NCI-H2227 (cell line): ENCODE results near the gene PTPRA.
"Not testable (repeated sequence)": the region's sequence is repeated elsewhere in the genome, so short reads cannot be mapped to it uniquely, and the experiment has no call there.

Experiments
- DNase-seq: peaks from one replicate; lab custom pipeline; 2025; ENCODE audit not compliant: unreplicated experiment; lab: John Stamatoyannopoulos, UW

PTPRA gene

DNA sequence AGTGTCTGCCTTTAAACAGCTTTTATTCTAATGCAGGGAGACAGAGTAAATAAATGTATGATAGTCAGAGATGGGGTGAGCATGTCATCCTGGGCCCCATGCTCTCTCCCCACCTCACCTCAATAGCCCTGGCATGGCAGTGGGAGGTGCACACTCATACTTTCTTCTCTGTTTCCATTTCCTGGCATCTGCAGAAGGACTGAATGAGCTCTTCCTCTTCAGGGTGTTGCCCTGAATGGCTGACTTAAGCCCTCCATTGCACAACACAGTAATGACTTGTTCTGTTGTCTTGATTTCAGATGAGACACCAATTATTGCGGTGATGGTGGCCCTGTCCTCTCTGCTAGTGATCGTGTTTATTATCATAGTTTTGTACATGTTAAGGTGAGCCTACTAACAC is 113.2 kb downstream of the PTPRA start:
- no peak for DNase-seq

DNA sequence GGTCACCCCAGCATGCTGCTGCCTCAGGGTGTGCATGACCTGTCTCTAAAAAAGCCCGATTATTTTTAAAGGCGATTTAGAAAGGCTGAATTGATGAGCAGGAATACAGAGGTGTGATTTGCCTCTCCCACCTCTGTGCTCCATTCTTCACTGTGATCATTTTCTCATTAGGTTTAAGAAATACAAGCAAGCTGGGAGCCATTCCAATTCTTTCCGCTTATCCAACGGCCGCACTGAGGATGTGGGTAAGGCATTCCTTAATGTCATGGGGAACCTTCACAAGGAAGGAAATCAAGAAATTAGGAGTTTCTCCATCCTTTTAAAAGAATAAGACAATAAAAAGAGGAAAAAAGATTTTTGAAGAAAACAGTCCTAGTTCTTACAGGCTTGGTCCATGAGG is 114.6 kb downstream of the PTPRA start:
- no peak for DNase-seq

- DNase-seq = no peak
Observed at GRCh38 chr20:2991532-2991931, 118.3 kb downstream of the PTPRA start.

GRCh38 chr20:2993250-2993649 is 120.0 kb downstream of the PTPRA start:
- no peak for DNase-seq

DNA sequence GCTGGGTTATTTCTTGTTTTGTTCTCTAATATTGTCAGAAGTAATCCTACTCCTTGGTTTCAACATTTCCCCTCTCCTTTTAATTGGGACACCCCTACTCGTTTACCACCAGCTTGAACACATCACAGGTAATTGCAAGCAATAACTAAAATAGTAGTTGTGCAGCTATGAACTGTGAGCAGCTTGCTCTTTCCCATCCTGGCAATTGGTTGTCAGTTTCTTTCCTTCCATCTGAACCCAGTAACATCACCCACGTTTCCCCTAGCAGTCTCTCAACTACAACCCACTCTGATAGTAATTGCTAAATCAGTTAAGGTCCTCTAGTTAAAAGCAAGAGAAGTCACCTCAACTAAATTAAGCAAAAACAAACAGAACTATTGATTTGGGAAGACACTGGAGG is 122.5 kb downstream of the PTPRA start:
- DNase-seq = no peak

- DNase-seq = no peak
Observed at GRCh38 chr20:2998728-2999127, 125.4 kb downstream of the PTPRA start.

DNA sequence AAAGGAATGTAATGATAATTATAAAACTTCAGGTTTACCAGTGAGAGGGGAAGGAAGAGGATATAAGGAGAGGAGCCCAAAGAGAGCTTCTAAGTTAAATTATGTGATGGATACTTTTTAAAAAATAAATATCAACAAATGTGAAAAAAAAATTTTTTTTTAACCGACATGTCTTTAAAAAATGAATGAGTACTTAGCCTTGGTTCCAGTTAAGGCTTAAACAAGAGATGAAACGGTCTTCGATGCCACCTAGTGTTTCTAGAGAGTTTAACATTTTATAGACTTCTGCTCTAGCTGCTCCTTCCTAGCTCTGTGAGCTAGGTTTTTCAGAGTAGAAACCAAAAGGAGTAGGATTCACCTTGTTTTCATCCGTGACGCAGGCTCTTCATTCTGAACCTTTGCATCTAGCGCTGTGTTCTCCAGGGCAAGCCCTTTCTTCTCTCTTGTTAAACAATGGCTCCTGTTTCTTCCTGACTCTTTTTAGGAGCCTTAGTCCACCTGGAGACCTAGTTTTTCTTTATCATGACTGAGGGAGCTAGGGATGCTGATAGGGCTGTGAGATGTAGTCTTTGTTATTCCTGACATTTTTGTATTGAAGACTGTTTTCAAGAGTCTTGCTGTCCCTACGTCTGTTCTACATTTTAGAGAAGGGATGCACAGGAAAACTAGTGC is 127.7 kb downstream of the PTPRA start:
- DNase-seq = peak; percentile 79

GRCh38 chr20:3003416-3003815 is 130.1 kb downstream of the PTPRA start:
- DNase-seq = no peak

DNA sequence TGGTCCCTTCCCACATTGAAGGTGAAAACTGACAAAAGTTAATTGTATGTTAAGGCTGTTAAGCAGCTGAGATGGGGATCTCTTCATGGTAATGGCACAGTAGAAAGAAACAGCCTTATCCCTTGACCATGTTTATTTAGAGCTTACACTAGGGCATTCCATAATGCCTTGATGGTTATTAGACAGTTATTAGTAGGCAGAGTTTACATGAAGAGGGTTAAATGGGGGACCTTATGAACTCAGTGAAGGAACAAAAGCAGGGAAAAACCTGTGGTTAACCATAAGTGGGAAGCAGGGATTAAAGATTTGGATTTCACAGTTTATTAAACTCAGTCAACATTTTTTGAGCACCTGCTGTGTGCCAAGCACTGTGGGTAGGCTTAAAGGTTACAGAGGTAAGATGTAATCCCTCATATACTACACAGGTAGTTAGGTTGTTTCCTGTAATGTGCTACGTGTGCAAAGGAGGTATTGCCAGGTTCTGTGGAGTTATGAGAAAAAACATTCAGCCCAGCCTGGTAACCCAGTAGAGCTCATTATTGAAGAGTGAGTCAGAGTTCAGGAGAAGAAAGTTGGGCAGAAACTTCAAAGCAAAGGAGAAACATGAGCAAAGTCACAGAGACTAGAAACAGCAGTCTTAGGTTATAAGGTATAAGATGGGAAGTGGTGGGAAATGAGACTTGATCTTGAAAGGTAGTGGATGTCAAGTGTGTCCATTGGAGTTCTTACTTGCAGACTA is 137.9 kb downstream of the PTPRA start:
- peak; percentile 49 for DNase-seq

GRCh38 chr20:3011752-3012151 is 138.5 kb downstream of the PTPRA start:
- no peak for DNase-seq

DNA sequence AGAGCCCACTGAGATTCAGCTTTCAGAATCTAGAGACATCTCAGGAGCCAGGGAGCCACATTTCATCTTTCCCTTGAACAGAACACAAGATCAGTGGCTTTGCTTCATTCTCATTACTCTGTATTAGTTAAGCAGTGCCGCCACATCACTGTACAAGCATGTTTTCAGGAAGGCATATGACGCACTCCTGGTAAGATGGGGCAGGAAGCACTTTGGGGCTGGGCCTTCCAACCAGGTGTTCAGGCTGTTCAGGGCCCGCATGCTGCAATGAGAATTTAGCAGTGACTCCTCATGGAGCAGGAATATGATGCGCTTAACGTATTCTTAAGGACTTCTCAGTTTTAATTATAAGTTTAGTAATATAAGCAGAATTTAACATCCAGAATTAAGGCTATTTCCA is 140.5 kb downstream of the PTPRA start:
- DNase-seq = no peak

DNA sequence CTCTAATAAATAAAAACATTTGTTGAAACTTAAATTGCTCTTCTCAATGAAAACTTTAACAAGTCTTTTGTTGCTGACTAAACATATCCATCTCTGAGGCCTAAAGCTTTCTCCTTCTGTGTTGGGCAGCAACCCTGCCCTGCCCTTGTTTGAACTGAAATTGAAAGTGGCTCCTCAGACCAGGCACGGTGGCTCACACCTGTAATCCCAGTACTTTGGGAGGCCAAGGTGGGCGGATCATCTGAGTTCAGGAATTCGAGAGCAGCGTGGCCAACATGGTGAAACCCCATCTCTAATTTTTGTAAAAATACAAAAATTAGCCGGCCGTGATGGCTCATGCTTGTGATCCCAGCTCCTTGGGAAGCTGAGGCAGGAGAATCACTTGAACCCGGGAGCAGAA is 140.9 kb downstream of the PTPRA start:
- DNase-seq = no peak

GRCh38 chr20:3014662-3015061 is 141.4 kb downstream of the PTPRA start:
- no peak for DNase-seq

DNA sequence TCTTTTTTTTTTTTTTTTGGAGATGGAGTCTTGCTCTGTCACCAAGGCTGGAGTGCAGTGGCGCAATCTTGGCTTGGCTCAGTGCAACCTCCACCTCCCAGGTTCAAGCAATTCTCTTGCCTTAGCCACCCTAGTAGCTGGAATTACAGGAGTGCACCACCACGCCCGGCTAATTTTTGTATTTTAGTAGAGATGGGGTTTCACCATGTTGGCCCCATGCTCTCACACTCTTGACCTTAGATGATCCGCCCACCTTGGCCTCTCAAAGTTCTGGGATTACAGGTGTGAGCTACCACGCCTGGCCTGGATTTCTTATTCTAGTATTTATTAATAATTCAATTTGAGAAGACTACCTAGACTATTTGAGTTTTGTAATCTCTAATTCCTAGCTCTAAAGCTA is 142.0 kb downstream of the PTPRA start:
- not testable (repeated sequence) for DNase-seq

DNA sequence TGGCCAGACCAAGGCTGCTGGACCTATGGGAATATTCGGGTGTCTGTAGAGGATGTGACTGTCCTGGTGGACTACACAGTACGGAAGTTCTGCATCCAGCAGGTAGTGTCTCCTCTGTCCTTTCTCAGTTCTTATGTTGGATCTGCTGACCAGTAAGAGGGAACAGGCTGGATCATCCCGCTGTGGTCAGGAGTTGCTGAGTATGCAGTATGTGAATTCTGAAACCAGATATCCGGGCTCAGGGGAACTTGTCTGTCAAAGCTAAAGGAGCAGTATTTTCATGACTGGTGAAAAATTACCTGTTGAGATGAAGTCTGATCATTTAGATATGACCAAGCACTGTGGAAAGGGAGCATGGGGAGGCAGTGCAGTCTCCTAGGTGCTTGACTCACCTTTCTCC is 148.0 kb downstream of the PTPRA start:
- no peak for DNase-seq

DNA sequence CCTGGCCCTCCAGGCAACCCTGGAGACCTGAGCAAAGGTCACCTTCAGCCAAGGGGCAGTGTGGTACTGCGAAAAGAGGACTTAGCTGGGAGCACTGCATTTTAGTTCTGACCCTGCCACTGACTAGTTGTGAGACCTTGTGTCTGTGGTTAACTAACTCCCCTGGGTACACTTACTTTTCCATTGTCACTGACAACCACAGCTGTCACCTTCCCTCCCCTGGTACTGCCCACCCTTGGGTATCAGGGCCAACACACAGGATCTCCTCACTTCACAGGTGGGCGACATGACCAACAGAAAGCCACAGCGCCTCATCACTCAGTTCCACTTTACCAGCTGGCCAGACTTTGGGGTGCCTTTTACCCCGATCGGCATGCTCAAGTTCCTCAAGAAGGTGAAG is 148.5 kb downstream of the PTPRA start:
- no peak for DNase-seq

DNA sequence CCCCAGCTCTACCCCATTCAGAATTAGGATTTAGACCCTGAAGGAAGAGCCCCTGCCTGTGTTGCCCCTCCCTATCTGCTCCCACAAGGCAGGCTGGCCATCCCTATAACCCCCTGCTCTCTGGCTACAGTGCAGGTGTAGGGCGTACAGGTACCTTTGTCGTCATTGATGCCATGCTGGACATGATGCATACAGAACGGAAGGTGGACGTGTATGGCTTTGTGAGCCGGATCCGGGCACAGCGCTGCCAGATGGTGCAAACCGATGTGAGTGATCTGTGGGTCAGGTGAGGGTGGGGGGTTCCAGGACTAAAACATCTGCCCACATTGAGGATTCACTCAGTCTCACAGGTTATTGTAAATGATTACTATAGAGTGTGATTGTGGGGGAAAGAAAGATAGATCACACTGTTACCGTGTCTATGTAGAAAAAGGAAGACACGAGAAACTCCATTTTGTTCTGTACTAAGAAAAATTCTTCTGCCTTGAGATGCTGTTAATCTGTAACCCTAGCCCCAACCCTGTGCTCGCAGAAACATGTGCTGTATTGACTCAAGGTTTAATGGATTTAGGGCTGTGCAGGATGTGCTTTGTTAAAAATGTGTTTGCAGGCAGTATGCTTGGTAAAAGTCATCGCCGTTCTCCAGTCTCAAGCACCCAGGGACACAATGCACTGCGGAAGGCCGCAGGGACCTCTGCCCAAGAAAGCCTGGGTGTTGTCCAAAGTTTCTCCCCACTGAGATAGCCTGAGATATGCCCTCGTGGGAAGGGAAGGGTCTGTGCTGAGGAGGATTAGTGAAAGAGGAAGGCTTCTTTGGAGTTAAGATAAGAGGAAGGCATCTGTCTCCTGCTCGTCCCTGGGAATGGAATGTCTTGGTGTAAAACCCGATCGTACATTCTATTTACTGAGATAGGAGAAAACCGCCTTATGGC is 149.5 kb downstream of the PTPRA start:
- not testable (repeated sequence) for DNase-seq

DNA sequence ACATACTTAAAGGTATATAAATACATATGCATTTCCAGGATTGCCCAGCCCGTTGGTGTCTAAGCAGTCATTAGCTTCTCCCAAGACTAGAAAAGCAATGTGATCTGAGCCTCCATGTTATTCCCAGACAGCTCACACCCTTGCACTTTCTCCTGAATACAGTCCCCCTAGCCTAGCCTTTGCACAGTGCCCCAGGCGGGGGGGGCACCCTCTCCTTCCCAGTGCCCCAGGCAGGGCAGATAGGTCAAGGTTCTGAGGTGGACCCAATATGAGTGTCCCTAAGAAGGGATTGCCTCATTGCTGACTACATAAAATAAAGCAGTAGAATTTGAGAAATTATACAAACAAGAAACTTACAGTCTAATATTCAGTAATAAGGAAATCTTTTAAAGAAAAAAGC is 154.7 kb downstream of the PTPRA start:
- no peak for DNase-seq

DNA sequence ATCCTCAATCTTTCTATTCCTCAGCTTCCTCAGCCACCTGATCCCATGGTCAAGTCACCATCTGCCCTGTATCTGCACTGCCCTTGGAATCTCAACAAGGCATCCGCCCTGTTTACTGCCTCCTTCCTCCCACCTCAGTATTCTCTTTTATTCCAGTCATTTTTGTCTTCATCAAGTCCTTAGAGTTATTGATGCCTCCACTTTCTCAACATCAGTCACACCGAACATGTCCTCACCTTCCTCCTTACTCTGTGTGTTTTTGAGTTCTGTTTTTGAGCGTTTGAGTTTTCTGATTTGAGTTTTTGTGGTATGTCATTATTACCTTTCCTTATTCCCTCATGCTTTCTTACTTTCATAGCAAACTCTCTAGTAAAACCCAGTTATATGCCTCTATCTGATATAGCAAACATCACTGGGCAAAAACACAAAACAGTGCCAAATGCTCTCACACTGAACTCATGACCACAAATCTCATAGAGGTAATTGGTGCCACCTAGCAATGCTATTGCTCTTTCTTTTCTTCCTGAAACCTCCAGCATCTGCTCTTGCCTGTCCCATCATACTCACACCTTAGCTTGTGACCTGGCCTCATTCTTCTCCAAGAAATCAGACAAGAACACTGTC is 158.4 kb downstream of the PTPRA start:
- no peak for DNase-seq

- no peak for DNase-seq
Observed at GRCh38 chr20:3032624-3033023, 159.3 kb downstream of the PTPRA start.

DNA sequence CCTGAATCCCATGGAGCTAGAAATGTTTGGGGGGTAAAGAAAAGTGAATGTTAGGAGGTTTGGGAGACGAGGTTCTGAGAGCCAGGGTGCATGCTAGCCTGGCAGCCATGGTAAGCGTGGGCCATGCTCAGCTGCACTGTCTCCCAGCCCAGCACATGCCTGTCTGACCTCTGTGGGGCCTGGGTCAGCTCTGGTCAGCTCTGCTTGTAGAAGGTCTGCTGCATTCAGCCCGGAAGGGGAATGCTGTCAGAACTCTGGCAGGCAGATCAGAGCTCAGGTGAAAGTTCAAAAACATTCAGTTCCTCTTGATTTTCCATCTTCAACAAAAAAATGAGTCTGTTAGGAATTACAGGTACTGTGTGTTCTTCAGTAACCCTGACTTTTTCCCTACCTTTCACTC is 164.4 kb downstream of the PTPRA start:
- DNase-seq = no peak
